Body of pancreas (tissue), 4 donors: ENCODE measurements around the gene TMEM233.

ENCODE experiments used
- CTCF ChIP-seq, 7 experiments: fragments of 450-650 bp in 4 of 7; fragments of 200-600 bp in 3 of 7; sonication (generic) in 3 of 7; IDR thresholded peaks; one replicate each; pipeline ENCODE4 v1.5.1; 2016 to 2019; ENCODE audit warnings: antibody characterized with exemption in 7 of 7
- POLR2A ChIP-seq, 3 donors: fragments of 450-650 bp; IDR thresholded peaks; one replicate each; pipeline ENCODE4 v1.6.1; 2016; ENCODE audit warnings: antibody characterized with exemption in 3 of 3, mild to moderate bottlenecking in 2 of 3

DNA sequence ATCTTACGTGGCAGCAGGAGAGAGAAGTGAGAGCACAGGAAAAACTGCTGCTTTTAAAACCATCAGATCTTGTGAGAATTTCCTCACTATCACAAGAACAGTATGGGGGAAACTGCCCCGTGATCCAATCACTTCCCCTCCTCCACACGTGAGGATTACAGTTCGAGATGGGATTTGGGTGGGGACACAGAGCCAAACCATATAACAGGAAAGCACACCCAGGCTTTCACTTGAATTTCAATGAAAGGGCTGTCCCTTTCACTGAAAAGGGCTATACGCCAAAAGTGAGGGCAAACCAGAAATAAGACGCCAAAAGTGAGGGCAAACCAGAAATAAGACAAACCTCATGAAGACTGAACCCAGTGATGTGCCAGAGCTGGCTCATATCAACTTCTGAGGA, 22.8 kb upstream of the TMEM233 start:
- TF ChIP-seq CTCF (IDR thresholded peaks at IDR 0.05) (no peak), POLR2A (IDR thresholded peaks at IDR 0.05) (no peak)
